ENCODE data around the gene PRKACA.

Gene PRKACA

DNA sequence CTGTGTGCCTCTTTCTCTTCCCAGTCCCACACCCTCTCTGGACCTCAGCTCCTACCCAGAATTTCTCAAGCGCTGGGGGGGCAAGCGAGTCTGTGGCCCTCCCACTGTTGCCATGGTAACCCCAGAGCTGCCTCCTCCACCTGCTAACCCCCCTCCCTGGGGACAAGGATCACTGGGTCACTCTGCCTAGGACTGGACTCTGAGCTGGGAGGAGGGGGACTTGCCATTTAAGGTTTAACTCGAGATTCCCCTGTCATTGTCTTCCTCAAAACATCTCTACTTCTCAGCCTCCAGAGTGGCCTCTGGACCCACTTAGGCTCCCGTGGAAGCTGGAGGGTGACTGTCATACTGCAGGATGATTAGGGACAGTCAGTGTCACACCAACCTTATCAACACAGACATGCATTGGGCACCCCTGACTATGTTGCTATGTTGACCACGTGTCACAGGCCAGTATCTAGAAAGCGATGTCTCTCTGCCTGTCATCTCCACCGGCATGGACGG is 57.9 kb downstream of the PRKACA start:
- H3K4me3 ChIP-seq (ENCODE audit: low read length): no peak overlapping the region
- DNase-seq (ENCODE audit: low read depth): no peak
- no peak for TF ChIP-seq CTCF (conservative IDR thresholded peaks at IDR 0.05; ENCODE audit: low read length)

DNA sequence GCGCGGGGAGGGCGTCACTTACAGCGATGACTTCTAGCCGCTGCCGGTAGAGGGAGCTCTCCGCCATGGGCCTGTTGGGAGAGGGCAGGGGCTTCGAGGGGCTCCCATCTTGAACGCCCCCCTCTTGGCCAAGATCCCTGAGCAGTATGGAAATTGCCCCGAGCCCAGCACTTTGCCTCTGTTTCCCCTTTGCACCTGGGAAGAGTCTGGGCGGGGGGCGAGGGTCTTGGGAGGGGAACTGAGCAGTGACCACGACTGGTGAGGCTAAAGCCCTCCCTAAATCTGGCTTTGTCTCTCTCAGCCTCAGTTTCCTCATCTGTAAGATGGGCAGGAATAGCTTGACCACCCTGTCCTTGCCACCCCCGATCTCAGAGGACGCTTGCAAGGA is 58.5 kb downstream of the PRKACA start:
- no peak overlapping the region for H3K4me3 ChIP-seq (ENCODE audit: low read length)
- DNase-seq (ENCODE audit: low read depth): no peak
- peak; percentile 64 for TF ChIP-seq CTCF (conservative IDR thresholded peaks at IDR 0.05; ENCODE audit: low read length)

DNA sequence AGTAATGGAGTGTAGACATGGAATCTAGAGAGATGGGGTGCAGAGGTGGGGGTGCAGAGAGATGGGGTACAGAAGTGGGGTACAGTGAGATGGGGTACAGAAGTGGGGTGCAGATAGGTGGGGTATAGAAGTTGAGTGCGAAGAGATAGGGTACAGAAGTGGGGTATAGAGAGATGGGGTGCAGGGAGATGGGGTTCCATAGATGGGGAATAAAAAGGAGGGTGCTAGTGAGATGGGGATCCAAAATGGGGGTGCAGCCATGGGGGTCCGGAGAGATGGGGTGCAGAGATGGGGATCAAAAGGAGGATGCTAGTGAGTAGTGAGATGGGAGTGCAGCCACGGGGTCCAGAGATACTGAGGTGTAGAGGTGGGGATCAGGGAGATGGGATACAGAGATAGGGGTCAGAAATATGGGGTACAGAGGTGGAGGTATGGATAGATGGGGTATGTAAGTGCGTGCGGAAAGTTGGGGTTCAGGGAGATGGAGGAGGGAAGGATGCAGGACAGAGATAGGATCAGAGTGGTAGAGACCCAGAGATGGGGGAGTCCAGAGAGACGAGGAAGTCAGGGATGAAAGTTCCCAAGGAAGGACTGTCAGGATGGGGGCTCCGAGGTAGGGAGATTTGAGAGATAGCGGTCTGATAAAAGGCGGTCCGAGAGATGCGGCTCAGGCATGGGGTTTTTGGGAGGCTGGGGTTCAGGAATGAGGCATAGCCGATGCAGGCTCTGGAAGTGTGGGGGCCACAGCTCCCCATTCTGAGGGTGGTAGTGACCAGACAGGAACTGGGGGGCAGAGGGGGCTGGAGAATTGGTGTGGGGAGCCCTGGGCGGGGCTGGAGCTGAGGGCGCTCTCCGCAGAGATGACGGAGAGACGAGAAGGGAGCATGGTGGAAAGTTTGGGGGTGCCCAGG is 59.1 kb downstream of the PRKACA start:
- no peak for TF ChIP-seq CTCF (conservative IDR thresholded peaks at IDR 0.05; ENCODE audit: low read length)
- DNase-seq (ENCODE audit: low read depth): no peak
- H3K4me3 ChIP-seq (ENCODE audit: low read length): peak overlapping the region; percentile 37; the same call in 1 of the 2 replicates

DNA sequence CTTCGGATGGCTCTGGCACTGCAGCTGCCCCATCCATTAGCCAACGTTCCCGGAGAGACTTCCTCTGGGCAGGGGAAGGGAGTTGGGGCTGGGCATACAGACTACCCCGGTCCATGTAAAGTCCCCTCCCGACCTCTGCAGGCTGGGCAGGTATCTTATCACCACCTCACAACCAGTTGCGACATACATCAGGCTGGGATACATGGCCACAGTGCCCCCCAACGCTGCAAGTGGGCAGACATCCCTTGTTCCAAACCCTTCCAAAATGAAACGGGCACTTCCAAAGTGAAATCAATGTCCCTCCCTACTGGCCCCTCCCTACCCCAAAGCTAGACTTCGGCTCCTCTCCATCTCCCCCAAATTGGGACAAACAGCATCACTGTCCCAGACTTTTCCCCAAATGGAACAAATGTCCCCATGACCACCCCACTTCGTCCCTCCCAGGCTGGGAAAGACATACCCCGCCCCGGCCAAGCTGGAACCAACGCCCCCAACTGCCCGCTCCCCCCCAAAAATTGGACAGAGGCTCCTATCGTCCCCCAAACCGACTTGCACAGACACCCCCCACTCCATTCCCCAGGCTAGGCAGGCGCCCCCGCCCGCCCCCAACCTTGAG is 60.7 kb downstream of the PRKACA start:
- no peak overlapping the region for H3K4me3 ChIP-seq (ENCODE audit: low read length)
- TF ChIP-seq CTCF (conservative IDR thresholded peaks at IDR 0.05; ENCODE audit: low read length): no peak
- no peak for DNase-seq (ENCODE audit: low read depth)

DNA sequence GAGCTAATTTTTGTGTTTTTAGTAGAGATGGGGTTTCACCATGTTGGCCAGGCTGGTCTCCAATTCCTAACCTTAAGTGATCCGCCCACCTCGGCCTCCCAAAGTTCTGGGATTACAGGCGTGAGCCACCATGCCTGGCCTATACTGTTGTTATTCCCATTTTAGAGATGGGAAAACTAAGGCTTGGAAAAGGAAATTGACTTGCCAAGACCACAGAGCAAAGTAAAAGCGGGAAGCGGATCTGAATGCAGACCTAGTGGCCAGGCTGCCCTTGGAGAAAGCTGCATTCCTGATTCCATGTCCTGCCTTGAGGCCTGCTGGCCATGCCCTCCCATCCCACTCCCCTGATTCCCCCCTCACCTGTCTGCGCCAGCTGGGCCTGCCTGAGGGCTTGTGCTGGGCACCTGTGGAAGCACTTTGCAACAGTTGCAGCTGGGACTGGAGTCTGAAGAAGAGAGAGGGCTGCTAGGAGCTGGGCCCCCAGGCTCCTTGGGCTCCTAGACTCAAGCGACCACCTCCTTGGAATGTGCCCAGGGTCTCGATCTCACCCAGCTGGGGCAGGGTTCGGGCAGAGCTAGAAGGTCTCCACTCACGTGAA is 61.4 kb downstream of the PRKACA start:
- no peak for TF ChIP-seq CTCF (conservative IDR thresholded peaks at IDR 0.05; ENCODE audit: low read length)
- no peak for DNase-seq (ENCODE audit: low read depth)
- H3K4me3 ChIP-seq (ENCODE audit: low read length): no peak overlapping the region

- no peak for TF ChIP-seq CTCF (conservative IDR thresholded peaks at IDR 0.05; ENCODE audit: low read length)
- DNase-seq (ENCODE audit: low read depth): no peak
Measured at GRCh38 chr19:14055396-14055795, 62.2 kb downstream of the PRKACA start.

More at GRCh38 chr19:14055396-14055795, 62.2 kb downstream of the PRKACA start:
- no peak overlapping the region for H3K4me3 ChIP-seq (ENCODE audit: low read length)
